ENCODE results near the gene TAC3.

TAC3 gene

GRCh38 chr12:57031789-57032188 lies 15.5 kb upstream of the TAC3 start:
- no peak for TF ChIP-seq NFIC (IDR thresholded peaks at IDR 0.05)
- TF ChIP-seq TEAD4 (IDR thresholded peaks at IDR 0.05), result no peak
- no peak for TF ChIP-seq TAF1 (IDR thresholded peaks at IDR 0.05; ENCODE audit: low read depth)
- no peak for TF ChIP-seq ZBTB7A (IDR thresholded peaks at IDR 0.05; ENCODE audit: low read depth)
- no peak for TF ChIP-seq FOXM1 (IDR thresholded peaks at IDR 0.05; ENCODE audit: borderline replicate concordance, low read depth)
- no peak for TF ChIP-seq TCF12 (IDR thresholded peaks at IDR 0.05; ENCODE audit: low read depth)
- TF ChIP-seq RAD21 (IDR thresholded peaks at IDR 0.05; ENCODE audit: low read depth), result no peak

DNA sequence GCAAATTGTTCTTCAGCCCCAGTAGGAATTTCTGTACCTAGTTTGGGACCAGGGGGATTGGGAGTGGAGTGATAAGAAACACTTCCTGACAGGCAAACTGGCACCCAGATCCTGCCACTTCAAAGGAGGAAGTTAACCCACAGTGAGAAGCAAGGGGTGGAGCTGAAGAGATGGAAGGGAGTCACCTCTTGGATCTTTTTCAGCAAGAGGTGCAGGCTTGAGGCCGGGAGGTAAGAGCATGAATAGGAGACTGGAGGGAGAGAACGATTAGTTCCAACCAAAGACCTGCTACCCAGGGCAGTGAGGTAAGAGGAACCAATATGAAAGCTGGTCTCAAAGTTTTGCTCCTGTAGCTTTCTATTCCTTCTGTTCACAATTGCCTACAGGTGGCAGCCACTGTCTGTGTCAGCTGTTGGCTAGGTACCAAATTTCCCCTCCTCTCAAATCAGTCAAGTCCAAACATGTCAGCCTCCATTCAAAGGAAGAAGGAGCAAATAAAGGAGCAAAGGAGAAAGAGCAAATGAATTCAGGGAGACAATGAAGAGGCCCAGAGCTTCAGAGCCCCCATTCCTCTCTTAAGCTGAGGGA lies 14.9 kb upstream of the TAC3 start:
- 0 out of 2 replicates have a peak, but pooled peaks have one; percentile 22 for TF ChIP-seq RAD21 (IDR thresholded peaks at IDR 0.05; ENCODE audit: low read depth)
- TF ChIP-seq ZBTB7A (IDR thresholded peaks at IDR 0.05; ENCODE audit: low read depth), result no peak

- TF ChIP-seq EGR1 (IDR thresholded peaks at IDR 0.05) (no peak), CEBPB (IDR thresholded peaks at IDR 0.05) (no peak), USF1 (IDR thresholded peaks at IDR 0.05) (no peak), EP300 (IDR thresholded peaks at IDR 0.05; ENCODE audit: borderline replicate concordance) (no peak), NFIC (IDR thresholded peaks at IDR 0.05) (no peak), TCF12 (IDR thresholded peaks at IDR 0.05; ENCODE audit: low read depth) (no peak), RAD21 (IDR thresholded peaks at IDR 0.05; ENCODE audit: low read depth) (no peak), TEAD4 (IDR thresholded peaks at IDR 0.05) (no peak), CREB1 (IDR thresholded peaks at IDR 0.05; ENCODE audit: low read depth) (no peak), ZBTB7A (IDR thresholded peaks at IDR 0.05; ENCODE audit: low read depth) (no peak), TAF1 (IDR thresholded peaks at IDR 0.05; ENCODE audit: low read depth) (no peak), YY1 (IDR thresholded peaks at IDR 0.05; ENCODE audit: low read depth) (no peak), FOXM1 (IDR thresholded peaks at IDR 0.05; ENCODE audit: borderline replicate concordance, low read depth) (no peak)
- TF ChIP-seq, protein P1, sequence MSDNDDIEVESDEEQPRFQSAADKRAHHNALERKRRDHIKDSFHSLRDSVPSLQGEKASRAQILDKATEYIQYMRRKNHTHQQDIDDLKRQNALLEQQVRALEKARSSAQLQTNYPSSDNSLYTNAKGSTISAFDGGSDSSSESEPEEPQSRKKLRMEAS (IDR thresholded peaks at IDR 0.05), result no peak
- TF ChIP-seq, protein P2, sequence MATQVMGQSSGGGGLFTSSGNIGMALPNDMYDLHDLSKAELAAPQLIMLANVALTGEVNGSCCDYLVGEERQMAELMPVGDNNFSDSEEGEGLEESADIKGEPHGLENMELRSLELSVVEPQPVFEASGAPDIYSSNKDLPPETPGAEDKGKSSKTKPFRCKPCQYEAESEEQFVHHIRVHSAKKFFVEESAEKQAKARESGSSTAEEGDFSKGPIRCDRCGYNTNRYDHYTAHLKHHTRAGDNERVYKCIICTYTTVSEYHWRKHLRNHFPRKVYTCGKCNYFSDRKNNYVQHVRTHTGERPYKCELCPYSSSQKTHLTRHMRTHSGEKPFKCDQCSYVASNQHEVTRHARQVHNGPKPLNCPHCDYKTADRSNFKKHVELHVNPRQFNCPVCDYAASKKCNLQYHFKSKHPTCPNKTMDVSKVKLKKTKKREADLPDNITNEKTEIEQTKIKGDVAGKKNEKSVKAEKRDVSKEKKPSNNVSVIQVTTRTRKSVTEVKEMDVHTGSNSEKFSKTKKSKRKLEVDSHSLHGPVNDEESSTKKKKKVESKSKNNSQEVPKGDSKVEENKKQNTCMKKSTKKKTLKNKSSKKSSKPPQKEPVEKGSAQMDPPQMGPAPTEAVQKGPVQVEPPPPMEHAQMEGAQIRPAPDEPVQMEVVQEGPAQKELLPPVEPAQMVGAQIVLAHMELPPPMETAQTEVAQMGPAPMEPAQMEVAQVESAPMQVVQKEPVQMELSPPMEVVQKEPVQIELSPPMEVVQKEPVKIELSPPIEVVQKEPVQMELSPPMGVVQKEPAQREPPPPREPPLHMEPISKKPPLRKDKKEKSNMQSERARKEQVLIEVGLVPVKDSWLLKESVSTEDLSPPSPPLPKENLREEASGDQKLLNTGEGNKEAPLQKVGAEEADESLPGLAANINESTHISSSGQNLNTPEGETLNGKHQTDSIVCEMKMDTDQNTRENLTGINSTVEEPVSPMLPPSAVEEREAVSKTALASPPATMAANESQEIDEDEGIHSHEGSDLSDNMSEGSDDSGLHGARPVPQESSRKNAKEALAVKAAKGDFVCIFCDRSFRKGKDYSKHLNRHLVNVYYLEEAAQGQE (IDR thresholded peaks at IDR 0.05; ENCODE audit: low read depth), result no peak
These were observed 13.1 kb upstream of the TAC3 start for GRCh38 chr12:57029457-57029856.

GRCh38 chr12:57027805-57028153 lies 11.4 kb upstream of the TAC3 start:
- TF ChIP-seq, protein P2 (IDR thresholded peaks at IDR 0.05; ENCODE audit: low read depth), result no peak
- TF ChIP-seq USF1 (IDR thresholded peaks at IDR 0.05) (no peak), FOXM1 (IDR thresholded peaks at IDR 0.05; ENCODE audit: borderline replicate concordance, low read depth) (no peak), TAF1 (IDR thresholded peaks at IDR 0.05; ENCODE audit: low read depth) (no peak), EP300 (IDR thresholded peaks at IDR 0.05; ENCODE audit: borderline replicate concordance) (no peak), RAD21 (IDR thresholded peaks at IDR 0.05; ENCODE audit: low read depth) (no peak), CEBPB (IDR thresholded peaks at IDR 0.05) (no peak), TEAD4 (IDR thresholded peaks at IDR 0.05) (no peak), NFIC (IDR thresholded peaks at IDR 0.05) (no peak), EGR1 (IDR thresholded peaks at IDR 0.05) (no peak), CREB1 (IDR thresholded peaks at IDR 0.05; ENCODE audit: low read depth) (no peak), TCF12 (IDR thresholded peaks at IDR 0.05; ENCODE audit: low read depth) (no peak)

DNA sequence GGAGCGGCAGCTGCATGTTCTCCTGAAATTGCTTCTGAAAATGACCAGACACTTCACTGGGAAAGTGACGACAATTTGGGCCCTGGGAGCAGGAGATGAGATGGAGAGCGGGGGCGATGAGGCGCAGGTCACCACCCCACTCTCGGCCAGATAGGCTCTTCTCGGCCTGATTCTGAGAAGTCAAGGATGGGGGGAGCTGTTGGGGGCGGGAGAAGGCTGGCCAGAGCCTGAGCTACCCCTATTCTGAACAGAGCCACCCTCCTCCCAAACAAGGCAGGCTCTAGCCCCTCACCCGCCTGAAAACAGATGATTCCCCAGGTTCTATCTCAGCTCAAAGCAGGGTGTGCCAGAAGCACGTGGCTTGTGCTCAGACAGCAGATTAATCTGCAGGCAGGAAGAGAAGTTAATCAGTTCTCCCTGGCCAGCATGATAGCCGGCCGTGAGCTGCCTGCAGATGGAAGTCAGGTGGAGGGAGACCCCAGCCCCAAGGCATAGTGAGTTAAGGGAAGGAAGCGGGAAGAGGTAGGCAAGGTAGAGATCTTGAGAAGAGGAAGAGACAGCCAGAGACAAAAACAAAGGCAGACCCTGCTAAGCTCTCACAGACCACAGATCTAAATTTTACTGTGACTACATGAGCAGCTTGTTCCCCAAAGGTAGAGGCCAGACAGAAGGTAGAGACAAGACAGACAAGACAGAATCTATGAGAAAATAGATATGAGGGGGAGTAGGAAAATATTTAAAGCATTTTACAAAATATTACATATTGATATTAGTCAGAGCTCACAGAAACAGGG lies 10.9 kb upstream of the TAC3 start:
- TF ChIP-seq CREB1 (IDR thresholded peaks at IDR 0.05; ENCODE audit: low read depth) (no peak), ZBTB7A (IDR thresholded peaks at IDR 0.05; ENCODE audit: low read depth) (no peak), RAD21 (IDR thresholded peaks at IDR 0.05; ENCODE audit: low read depth) (no peak), EGR1 (IDR thresholded peaks at IDR 0.05) (no peak)
- TF ChIP-seq, protein P2 (IDR thresholded peaks at IDR 0.05; ENCODE audit: low read depth), result no peak
- TF ChIP-seq, protein P1 (IDR thresholded peaks at IDR 0.05), result no peak

All from Ishikawa (cell line).